Activated CD4-positive, alpha-beta memory T cell treated with anti-CD3 and anti-CD28 coated beads for 36 hours (primary cell): ENCODE results near the gene NEDD9. TPM values are rescaled to one million over a fixed set of nuclear protein-coding genes. Genes with fewer than 3 reads are reported as not detected.

Experiments used
- CTCF ChIA-PET: fragments of 350-600 bp; sonication (Branson Sonifier 250); formaldehyde crosslinking; loops from one replicate; lab custom pipeline; 2021; ENCODE audit warnings: antibody characterized with exemption, inconsistent platforms; lab: Charles Lee
- POLR2A ChIA-PET: fragments of 350-600 bp; sonication (Branson Sonifier 250); formaldehyde crosslinking; loops from one replicate; lab custom pipeline; 2021; ENCODE audit warnings: antibody characterized with exemption; lab: Charles Lee
- DNase-seq: peaks from one replicate; pipeline ENCODE4 v3.0.0-alpha.2; 2020
- H3K27ac Mint-ChIP-seq: one replicate; pipeline ENCODE4 v1.8.0; 2021; ENCODE audit warnings: mixed read lengths
- H3K27me3 Mint-ChIP-seq: one replicate; pipeline ENCODE4 v1.8.0; 2021; ENCODE audit warnings: mixed read lengths
- H3K36me3 Mint-ChIP-seq: one replicate; pipeline ENCODE4 v1.8.0; 2021; ENCODE audit warnings: mixed read lengths
- H3K4me1 Mint-ChIP-seq: one replicate; pipeline ENCODE4 v1.8.0; 2021; ENCODE audit warnings: low read depth, mixed read lengths
- H3K4me3 Mint-ChIP-seq: one replicate; pipeline ENCODE4 v1.8.0; 2021; ENCODE audit warnings: mild to moderate bottlenecking, mixed read lengths
- H3K9me3 Mint-ChIP-seq: one replicate; pipeline ENCODE4 v1.8.0; 2021; ENCODE audit warnings: mixed read lengths
- intact Hi-C: fragments of 100-400 bp; cut with micrococcal nuclease; formaldehyde crosslinking; loops from one replicate; pipeline ENCODE4 v1.15.1; 2023
- total RNA-seq, 2 experiments: library from RNA; stranded (reverse); gene quantifications; one replicate each; pipeline ENCODE4 v1.2.3, GENCODE V29; 2021

Gene NEDD9
- total RNA-seq, 2 experiments from 2014 or later: 26.6 to 31.5 TPM

- peaks cover 41% of the 10 kb centered on the region for H3K36me3 Mint-ChIP-seq
- H3K27me3 Mint-ChIP-seq: no peaks in the 10 kb centered on the region
- CTCF ChIA-PET: no interaction called here
- peaks cover 31% of the 10 kb centered on the region for H3K4me1 Mint-ChIP-seq
- intact Hi-C loops: no loop called here
- no peak overlapping the region for H3K27ac Mint-ChIP-seq
- DNase-seq: no peak
- POLR2A ChIA-PET: no interaction called here
- no peaks in the 10 kb centered on the region for H3K9me3 Mint-ChIP-seq
- no peak overlapping the region for H3K4me3 Mint-ChIP-seq
Observed at GRCh38 chr6:11196511-11197174, 35.8 kb downstream of the NEDD9 start.

- H3K9me3 Mint-ChIP-seq: no peaks in the 10 kb centered on the region
- peaks cover 12% of the 10 kb centered on the region for H3K4me1 Mint-ChIP-seq
- no peak overlapping the region for H3K27ac Mint-ChIP-seq
- ChIA-PET CTCF (no interaction called here), POLR2A (no interaction called here)
- intact Hi-C loops: no loop called here
- peaks cover 43% of the 10 kb centered on the region for H3K36me3 Mint-ChIP-seq
- no peak for DNase-seq
- H3K27me3 Mint-ChIP-seq: no peaks in the 10 kb centered on the region
- no peak overlapping the region for H3K4me3 Mint-ChIP-seq
Observed at GRCh38 chr6:11194356-11195218, 37.9 kb downstream of the NEDD9 start.

GRCh38 chr6:11193434-11193833, 39.0 kb downstream of the NEDD9 start:
- no peaks in the 10 kb centered on the region for H3K9me3 Mint-ChIP-seq
- H3K36me3 Mint-ChIP-seq: peaks cover 43% of the 10 kb centered on the region
- H3K4me1 Mint-ChIP-seq: peaks cover 1% of the 10 kb centered on the region
- no peak overlapping the region for H3K27ac Mint-ChIP-seq
- DNase-seq: no peak
- intact Hi-C loops: no loop called here
- ChIA-PET POLR2A (no interaction called here), CTCF (no interaction called here)
- H3K27me3 Mint-ChIP-seq: no peaks in the 10 kb centered on the region
- H3K4me3 Mint-ChIP-seq: no peak overlapping the region

DNA sequence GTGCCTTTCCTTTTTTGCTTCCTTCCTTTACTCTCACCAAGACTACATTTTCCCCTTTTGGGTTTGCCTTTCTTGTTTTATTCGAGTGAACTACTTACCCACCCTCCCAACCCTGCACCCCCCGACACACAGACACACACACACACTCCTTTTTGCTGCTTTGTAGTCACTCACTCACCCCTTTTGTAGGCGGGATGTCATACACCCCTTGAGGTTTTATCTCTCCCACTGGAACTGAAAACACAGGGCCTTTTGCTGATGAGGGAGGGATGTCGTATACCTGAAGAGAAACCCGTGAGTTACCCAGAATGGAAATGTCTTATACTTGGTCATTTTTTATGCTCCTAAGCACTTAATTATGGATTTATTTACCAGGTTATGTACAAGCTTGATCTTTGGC, 40.3 kb downstream of the NEDD9 start:
- intact Hi-C loops: no loop called here
- H3K27me3 Mint-ChIP-seq: no peaks in the 10 kb centered on the region
- H3K4me1 Mint-ChIP-seq: no peaks in the 10 kb centered on the region
- no peaks in the 10 kb centered on the region for H3K9me3 Mint-ChIP-seq
- no peak overlapping the region for H3K27ac Mint-ChIP-seq
- peaks cover 52% of the 10 kb centered on the region for H3K36me3 Mint-ChIP-seq
- ChIA-PET CTCF (no interaction called here), POLR2A (no interaction called here)
- DNase-seq: no peak
- no peak overlapping the region for H3K4me3 Mint-ChIP-seq

GRCh38 chr6:11190625-11191245, 41.7 kb downstream of the NEDD9 start:
- POLR2A ChIA-PET: no interaction called here
- no peak overlapping the region for H3K4me3 Mint-ChIP-seq

GRCh38 chr6:11189865-11190624, 42.4 kb downstream of the NEDD9 start:
- intact Hi-C loops: no loop called here
- DNase-seq: no peak
- H3K27ac Mint-ChIP-seq: no peak overlapping the region
- POLR2A ChIA-PET: no interaction called here
- peaks cover 64% of the 10 kb centered on the region for H3K36me3 Mint-ChIP-seq
- no peaks in the 10 kb centered on the region for H3K4me1 Mint-ChIP-seq
- H3K4me3 Mint-ChIP-seq: no peak overlapping the region
- no peaks in the 10 kb centered on the region for H3K9me3 Mint-ChIP-seq
- H3K27me3 Mint-ChIP-seq: no peaks in the 10 kb centered on the region
- CTCF ChIA-PET: no interaction called here

More at GRCh38 chr6:11190625-11191245, 41.7 kb downstream of the NEDD9 start:
- Mint-ChIP-seq H3K27me3 (no peaks in the 10 kb centered on the region), H3K4me1 (no peaks in the 10 kb centered on the region), H3K9me3 (no peaks in the 10 kb centered on the region), H3K36me3 (peaks cover 57% of the 10 kb centered on the region), H3K27ac (no peak overlapping the region)
- no peak for DNase-seq
- intact Hi-C loops: no loop called here
- CTCF ChIA-PET: no interaction called here

DNA sequence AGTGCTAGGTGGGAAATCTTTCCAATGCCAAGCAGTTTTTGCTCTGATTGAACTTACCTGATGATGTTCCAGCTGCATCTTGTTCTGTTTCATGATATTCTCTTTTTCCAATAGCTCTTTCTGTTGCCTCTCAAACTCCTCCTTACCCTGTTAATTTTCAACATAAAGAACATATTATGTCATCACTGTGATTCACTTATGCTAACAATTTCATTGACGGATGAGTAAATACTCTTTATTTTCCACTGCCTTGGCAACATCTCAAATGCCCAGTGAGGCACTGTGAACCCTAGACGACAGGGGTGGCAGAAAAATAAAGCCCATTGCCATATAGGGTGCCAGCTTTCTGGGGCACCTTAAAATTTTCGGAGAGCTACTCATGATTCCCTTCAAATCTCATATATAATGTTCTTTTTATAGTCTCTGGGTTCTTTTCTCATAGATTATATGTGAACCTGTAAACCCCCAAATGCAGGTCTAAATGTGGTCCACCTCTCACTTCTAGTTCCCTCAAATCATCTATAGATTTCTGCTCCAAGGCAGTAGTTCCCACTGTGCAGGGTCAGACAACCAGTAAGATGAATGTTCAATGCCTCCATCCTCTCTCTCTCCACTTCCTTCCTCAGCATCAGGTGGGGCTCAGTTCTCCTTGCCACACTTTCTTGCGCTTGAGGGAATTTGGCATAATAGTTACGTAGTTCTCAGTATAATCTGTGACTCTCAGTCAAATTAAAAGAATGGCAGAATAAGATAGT, 44.1 kb downstream of the NEDD9 start:
- POLR2A ChIA-PET: no interaction called here
- CTCF ChIA-PET: interaction anchor here (1.2 kb wide), 1 partner anchor 16 kb away, joined by 4 read pairs; no protein-coding TSS in a partner anchor
- H3K4me1 Mint-ChIP-seq: no peaks in the 10 kb centered on the region
- H3K27me3 Mint-ChIP-seq: no peaks in the 10 kb centered on the region
- intact Hi-C loops: no loop called here
- peaks cover 75% of the 10 kb centered on the region for H3K36me3 Mint-ChIP-seq
- no peak for DNase-seq
- H3K27ac Mint-ChIP-seq: no peak overlapping the region
- H3K9me3 Mint-ChIP-seq: peaks cover 3% of the 10 kb centered on the region
- H3K4me3 Mint-ChIP-seq: no peak overlapping the region

DNA sequence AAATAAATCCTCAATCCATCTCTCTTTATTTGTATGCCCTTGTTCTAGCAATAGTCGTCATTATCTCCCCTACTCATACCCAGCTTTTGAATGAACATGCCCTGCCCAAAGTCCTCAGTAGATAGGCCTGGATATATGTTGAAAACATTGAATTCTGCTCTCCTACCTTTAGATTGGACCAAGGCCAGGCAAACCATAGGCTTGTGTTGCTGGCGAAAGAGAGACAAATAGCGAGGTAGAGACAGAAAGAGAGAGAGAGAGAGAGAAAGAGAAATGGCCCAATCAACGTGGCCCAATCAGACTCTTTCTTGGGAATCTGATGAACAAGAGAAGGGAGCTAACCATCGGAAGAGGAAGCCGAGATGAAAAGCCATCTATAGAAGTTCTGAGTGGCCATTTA, 45.2 kb downstream of the NEDD9 start:
- POLR2A ChIA-PET: no interaction called here
- Mint-ChIP-seq H3K27ac (no peak overlapping the region), H3K9me3 (peaks cover 8% of the 10 kb centered on the region), H3K36me3 (peaks cover 78% of the 10 kb centered on the region), H3K27me3 (no peaks in the 10 kb centered on the region), H3K4me1 (no peaks in the 10 kb centered on the region), H3K4me3 (no peak overlapping the region)
- intact Hi-C loops: no loop called here
- DNase-seq: no peak
- CTCF ChIA-PET: interaction anchor here (0.9 to 1.2 kb wide), 2 partner anchors 15 to 19 kb away, joined by 3 to 4 read pairs; no protein-coding TSS in a partner anchor

DNA sequence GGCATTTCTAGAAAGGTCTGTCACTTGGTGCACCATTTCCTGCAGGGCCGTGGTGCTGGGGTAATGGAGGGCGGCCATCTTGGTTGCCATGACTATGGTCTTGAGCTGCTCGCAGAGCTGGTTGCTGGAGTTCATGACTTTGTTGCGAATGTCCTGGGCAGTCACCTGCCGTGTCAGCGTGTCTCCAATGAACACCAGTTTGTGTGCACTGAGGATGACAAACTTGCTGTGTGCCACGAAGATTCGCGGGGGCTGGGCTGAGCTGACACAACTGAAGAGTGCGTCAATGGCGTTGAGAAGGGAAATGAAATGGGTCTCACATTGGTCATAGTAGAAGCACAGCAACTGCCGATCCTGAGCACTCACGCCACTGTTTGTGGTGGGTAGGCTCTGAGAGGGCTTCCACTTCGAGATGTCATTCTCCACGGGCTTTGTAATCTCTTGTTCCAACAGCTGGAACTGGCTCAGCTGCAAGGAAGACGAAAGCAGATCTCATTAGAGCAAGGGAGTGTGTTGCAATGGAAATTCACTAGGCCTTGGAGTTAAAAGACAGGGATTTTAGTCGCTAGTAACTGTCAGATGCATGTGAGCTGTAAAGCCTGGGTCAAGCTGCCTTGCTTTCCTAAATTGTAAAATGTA, 47.1 kb downstream of the NEDD9 start:
- H3K4me1 Mint-ChIP-seq: no peaks in the 10 kb centered on the region
- no peak overlapping the region for H3K27ac Mint-ChIP-seq
- ChIA-PET POLR2A (no interaction called here), CTCF (interaction anchor here (0.5 to 2.0 kb wide), 4 partner anchors 13 to 313 kb away, joined by 3 to 7 read pairs (median 4); no protein-coding TSS in a partner anchor)
- H3K4me3 Mint-ChIP-seq: no peak overlapping the region
- DNase-seq: no peak
- peaks cover 18% of the 10 kb centered on the region for H3K9me3 Mint-ChIP-seq
- H3K27me3 Mint-ChIP-seq: no peaks in the 10 kb centered on the region
- H3K36me3 Mint-ChIP-seq: peaks cover 69% of the 10 kb centered on the region
- intact Hi-C loops: no loop called here

GRCh38 chr6:11183761-11184362, 48.6 kb downstream of the NEDD9 start:
- H3K9me3 Mint-ChIP-seq: peaks cover 18% of the 10 kb centered on the region
- intact Hi-C loops: no loop called here
- H3K36me3 Mint-ChIP-seq: peaks cover 61% of the 10 kb centered on the region
- no peak for DNase-seq
- H3K27me3 Mint-ChIP-seq: no peaks in the 10 kb centered on the region
- H3K4me3 Mint-ChIP-seq: no peak overlapping the region
- H3K4me1 Mint-ChIP-seq: no peaks in the 10 kb centered on the region
- CTCF ChIA-PET: interaction anchor here (0.6 to 2.0 kb wide), 2 partner anchors 312 to 394 kb away, joined by 3 to 7 read pairs; no protein-coding TSS in a partner anchor
- POLR2A ChIA-PET: no interaction called here
- no peak overlapping the region for H3K27ac Mint-ChIP-seq
